ENCODE results near the gene M1AP. TPM values are rescaled to one million over a fixed set of nuclear protein-coding genes. Genes with fewer than 3 reads are reported as not detected.
A peak's percentile ranks its signal among the peaks of the same experiment; 100 is the strongest.

Gene M1AP
- total and polyA plus RNA-seq, 9 of the 15 experiments (the other 6 are each of a cell fraction or from before 2014, with no cell fraction given), result 0.06 to 0.33 (median 0.11) TPM; not detected in 4

- TF ChIP-seq CEBPG (CRISPR knock-in tag; IDR thresholded peaks at IDR 0.05) (peak; percentile 64), CEBPG (tag; conservative IDR thresholded peaks at IDR 0.05 in 1 of 2, IDR thresholded peaks at IDR 0.05 in 1 of 2) (peak; percentile 96 to 97), GMEB1 (CRISPR knock-in tag; IDR thresholded peaks at IDR 0.05) (no peak), TEAD2 (tag; IDR thresholded peaks at IDR 0.05) (peak; percentile 61; the same call in 1 of the 2 replicates), NR2C1 (IDR thresholded peaks at IDR 0.05) (no peak), NR2C1 (tag; IDR thresholded peaks at IDR 0.05) (peak; percentile 49; the same call in 1 of the 2 replicates), MLLT1 (IDR thresholded peaks at IDR 0.05) (peak in 1 of 2 experiments; percentile 37; a peak in 1 of 4 replicates), KDM2B (CRISPR knock-in tag; IDR thresholded peaks at IDR 0.05) (no peak), MED1 (CRISPR knock-in tag; IDR thresholded peaks at IDR 0.05; ENCODE audit: borderline replicate concordance) (no peak), MNT (conservative IDR thresholded peaks at IDR 0.05) (no peak), ZBTB34 (CRISPR knock-in tag; IDR thresholded peaks at IDR 0.05) (no peak), KDM1A (IDR thresholded peaks at IDR 0.05) (no peak), RCOR1 (IDR thresholded peaks at IDR 0.05; ENCODE audit: borderline replicate concordance in 1 of 2, low read depth in 2 of 2, low read length in 2 of 2) (0 out of 4 replicates have a peak, but pooled peaks of 1 of the 2 experiments have one; percentile 6), C11orf30 (IDR thresholded peaks at IDR 0.05; ENCODE audit: low read depth) (peak; percentile 76; the same call in 1 of the 2 replicates), ZNF197 (CRISPR knock-in tag; IDR thresholded peaks at IDR 0.05; ENCODE audit: low read depth) (peak; percentile 70; the same call in 1 of the 2 replicates)
Measured at GRCh38 chr2:74625658-74626425, 22.3 kb downstream of the M1AP start (continued).
